HepG2 (cell line): ENCODE data around the gene LYSMD3. TPM values are rescaled to one million over a fixed set of nuclear protein-coding genes. Genes with fewer than 3 reads are reported as not detected.

Source experiments
- ATAC-seq: fragments of 200-7000 bp; cut with Tn5 transposase; 3 replicates; pipeline ENCODE4 v1.9.1; 2020; ENCODE audit warnings: mild to moderate bottlenecking, moderate library complexity
- BruUV-seq: library from RNA; stranded (reverse); fragments of 400-500 nt; replicated peaks from 2 replicates; lab custom pipeline; 2021; lab: Mats Ljungman, UMichigan
- CTCF ChIA-PET: fragments of 300-600 bp; formaldehyde crosslinking; extraction: SDS; loops from one replicate; lab custom pipeline; 2021; ENCODE audit warnings: low total read pairs, inconsistent platforms, low intra/inter-chr PET ratio; lab: Yijun Ruan, JAX
- POLR2A ChIA-PET: fragments of 350-600 bp; sonication (Branson Sonifier 250); formaldehyde crosslinking; loops from one replicate; lab custom pipeline; 2020; ENCODE audit warnings: antibody characterized with exemption, inconsistent platforms; lab: Yijun Ruan, JAX
- DNase-seq: peaks from one replicate; pipeline ENCODE4 v3.0.0-alpha.2; 2015; ENCODE audit warnings: low spot score
- FAIRE-seq: peaks from 3 replicates; lab custom pipeline; 2011; peaks lifted over from hg19 to GRCh38; lab: Jason Lieb, UNC
- H2AFZ ChIP-seq: one replicate; pipeline ENCODE4 v1.6.1; 2011; ENCODE audit warnings: low read length, inconsistent platforms
- H3K27ac ChIP-seq: fragments of 300-600 bp; 3 replicates; pipeline ENCODE4 v1.8.0; 2011; ENCODE audit warnings: mixed run types, mild to moderate bottlenecking, mixed read lengths, low read length, inconsistent platforms; ENCODE audit not compliant: insufficient read depth; ENCODE audit errors: extremely low read length
- H3K27me3 ChIP-seq, 2 experiments: fragments of 200-600 bp in 1 of 2; 2 replicates in 1 of 2; 3 replicates in 1 of 2; pipeline versions ENCODE4 v1.6.0 to v1.8.0; 2011; ENCODE audit warnings: low read length in 2 of 2, mild to moderate bottlenecking in 2 of 2, moderate library complexity in 2 of 2, inconsistent platforms in 1 of 2; ENCODE audit not compliant: insufficient read depth in 2 of 2, control insufficient read depth in 1 of 2
- H3K36me3 ChIP-seq, 2 experiments: fragments of 200-600 bp in 1 of 2; replicated peaks in 1 of 2; 2 replicates in 1 of 2; 3 replicates in 1 of 2; pipeline versions ENCODE4 v1.5.1 to v1.8.0; 2011; ENCODE audit warnings: low read length in 2 of 2, inconsistent platforms in 1 of 2; ENCODE audit not compliant: insufficient read depth in 2 of 2, control insufficient read depth in 1 of 2
- H3K4me1 ChIP-seq: 2 replicates; pipeline ENCODE4 v1.5.1; 2012; ENCODE audit warnings: low read length, inconsistent platforms; ENCODE audit not compliant: insufficient read depth
- H3K4me2 ChIP-seq: 2 replicates; pipeline ENCODE4 v1.6.0; 2011; ENCODE audit warnings: low read depth, low read length, inconsistent platforms
- H3K4me3 ChIP-seq, 3 experiments: fragments of 200-600 bp in 1 of 3; sonication (generic), shearing (Covaris generic) in 1 of 3; replicated peaks in 1 of 3; 2 replicates each; pipeline ENCODE4 v1.5.1; 2011 to 2016; ENCODE audit warnings: low read length in 3 of 3, inconsistent platforms in 2 of 3, low read depth in 2 of 3, mild to moderate bottlenecking in 2 of 3, control low read depth in 1 of 3, mixed read lengths in 1 of 3; ENCODE audit not compliant: insufficient read depth in 1 of 3
- H3K79me2 ChIP-seq: one replicate; pipeline ENCODE4 v1.6.1; 2011; ENCODE audit warnings: low read length, inconsistent platforms; ENCODE audit not compliant: insufficient read depth
- H3K9ac ChIP-seq: 2 replicates; pipeline ENCODE4 v1.6.0; 2011; ENCODE audit warnings: mild to moderate bottlenecking, low read depth, low read length, inconsistent platforms; ENCODE audit not compliant: insufficient read depth
- H3K9me3 ChIP-seq: 2 replicates; pipeline ENCODE4 v1.5.1; 2012; ENCODE audit warnings: mild to moderate bottlenecking, low read length
- H4K20me1 ChIP-seq: 2 replicates; pipeline ENCODE4 v1.6.0; 2011; ENCODE audit warnings: inconsistent platforms, mild to moderate bottlenecking, low read length, moderate library complexity; ENCODE audit not compliant: insufficient read depth
- GRHL1 ChIP-seq: sonication (generic); formaldehyde crosslinking; conservative IDR thresholded peaks from 2 replicates; pipeline ENCODE4 v1.8.0; 2022; ENCODE audit warnings: missing genetic modification reagents
- ZMAT5 ChIP-seq: sonication (generic); formaldehyde crosslinking; IDR thresholded peaks from 2 replicates; pipeline ENCODE4 v1.5.0; 2020; ENCODE audit warnings: mild to moderate bottlenecking, low read depth, missing genetic modification reagents, borderline replicate concordance
- WGBS: methylation state at CpG from one replicate; pipeline ENCODE4 v1.1.6; 2017; ENCODE audit warnings: low lambda C conversion rate; 5-methylcytosine and 5-hydroxymethylcytosine counted together
- in situ Hi-C: cut with HindIII; loops from 2 replicates; pipeline ENCODE4 v1.10.0; 2017; ENCODE audit warnings: low pct_unique_long_range_greater_than_20kb; ENCODE audit not compliant: extremely low pct_ligation_motif_present
- intact Hi-C: fragments of 100-400 bp; cut with micrococcal nuclease; formaldehyde crosslinking; loops from one replicate; pipeline ENCODE4 v1.10.0; 2022; ENCODE audit not compliant: unreplicated experiment
- polyA plus RNA-seq, 8 experiments: library from polyadenylated mRNA; depleted of rRNA in 3 of 8; stranded (reverse) in 7 of 8; unstranded in 1 of 8; fragments of >200 nt; fragmentation: Illumina TruSeq in 4 of 8; extraction: Trizol in 4 of 8; gene quantifications; 2 replicates each; pipeline versions ENCODE4 v1.2.1 to v1.2.3, GENCODE V29; 2011 to 2016; ENCODE audit warnings: low read depth in 4 of 8, missing spikeins in 1 of 8, mixed read lengths in 1 of 8; ENCODE audit not compliant: insufficient read depth in 1 of 8
- total RNA-seq, 5 experiments: library from RNA; depleted of rRNA; stranded (reverse); fragments of >200 nt; fragmentation: Illumina TruSeq; extraction: Trizol; gene quantifications; 2 replicates each; pipeline ENCODE4 v1.2.3, GENCODE V29; 2016; ENCODE audit warnings: low read depth in 1 of 5

The LYSMD3 gene
- total and polyA plus RNA-seq, 2 of the 13 experiments (the other 11 are each of a cell fraction or from before 2014, with no cell fraction given) = 9.1 to 13.8 TPM

- no peak for TF ChIP-seq ZMAT5 (CRISPR knock-in tag)
- DNase-seq (no peak), FAIRE-seq (no peak), ATAC-seq (no peak)
- H4K20me1 ChIP-seq = no peaks in the 10 kb centered on the region
- no peak overlapping the region for H3K27ac ChIP-seq
- in situ Hi-C loops = no loop called here
- H3K4me1 ChIP-seq = peaks cover 23% of the 10 kb centered on the region
- peaks cover 2% of the 10 kb centered on the region for H3K79me2 ChIP-seq
- no peaks in the 10 kb centered on the region for H3K36me3 ChIP-seq
- no TSS peak for BruUV-seq
- H3K4me2 ChIP-seq = no peak overlapping the region
- H3K9me3 ChIP-seq = no peaks in the 10 kb centered on the region
- H2AFZ ChIP-seq = no peak overlapping the region
- intact Hi-C loops = no loop called here
- H3K27me3 ChIP-seq = no peaks in the 10 kb centered on the region
- ChIA-PET CTCF (no interaction called here), POLR2A (no interaction called here)
- no peak overlapping the region for H3K9ac ChIP-seq
- no peak overlapping the region for H3K4me3 ChIP-seq
These were observed 49.6 kb downstream of the LYSMD3 start for GRCh38 chr5:90479611-90480385.

GRCh38 chr5:90477621-90478215 is 51.7 kb downstream of the LYSMD3 start:
- WGBS = 90% methylated on average over 8 of the region's 8 CpGs
- Histone ChIP-seq H3K36me3 (no peaks in the 10 kb centered on the region), H4K20me1 (no peaks in the 10 kb centered on the region), H3K9me3 (no peaks in the 10 kb centered on the region), H3K79me2 (peaks cover 7% of the 10 kb centered on the region), H2AFZ (no peak overlapping the region), H3K4me3 (no peak overlapping the region), H3K9ac (no peak overlapping the region), H3K27me3 (no peaks in the 10 kb centered on the region), H3K27ac (no peak overlapping the region), H3K4me2 (no peak overlapping the region), H3K4me1 (peaks cover 24% of the 10 kb centered on the region)
- POLR2A ChIA-PET = no interaction called here
- ATAC-seq (no peak), FAIRE-seq (no peak), DNase-seq (no peak)
- in situ Hi-C loops (no loop called here), intact Hi-C loops (no loop called here)
- no peak for TF ChIP-seq GRHL1 (CRISPR knock-in tag)
- CTCF ChIA-PET = no interaction called here
- BruUV-seq = no TSS peak
